ENCODE results near the gene HECTD2.
"Not testable (repeated sequence)": the region's sequence is repeated elsewhere in the genome, so short reads cannot be mapped to it uniquely, and the experiment has no call there.

HECTD2 gene

GRCh38 chr10:91412354-91413087, 2.4 kb downstream of the HECTD2 start:
- DNase-seq: peak; percentile 20

DNA sequence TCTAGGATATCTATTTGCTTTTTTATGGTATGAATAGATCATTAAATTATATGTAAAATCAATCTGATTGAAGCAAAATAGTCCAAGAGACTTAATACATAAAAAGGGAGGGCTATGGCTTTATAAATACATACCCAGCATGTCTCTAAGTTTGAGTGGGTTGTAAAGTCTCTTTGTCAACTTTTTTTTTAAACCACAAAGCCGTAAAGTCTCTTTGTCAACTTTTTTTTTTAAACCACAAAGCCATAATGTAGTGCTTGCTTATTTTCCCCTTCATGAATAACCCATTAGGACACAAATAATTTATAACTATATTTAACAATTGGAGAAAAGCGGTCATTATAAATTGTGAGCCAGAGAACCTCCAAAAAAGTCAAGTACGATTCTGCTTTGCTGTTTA, 5.7 kb downstream of the HECTD2 start:
- DNase-seq: no peak

DNA sequence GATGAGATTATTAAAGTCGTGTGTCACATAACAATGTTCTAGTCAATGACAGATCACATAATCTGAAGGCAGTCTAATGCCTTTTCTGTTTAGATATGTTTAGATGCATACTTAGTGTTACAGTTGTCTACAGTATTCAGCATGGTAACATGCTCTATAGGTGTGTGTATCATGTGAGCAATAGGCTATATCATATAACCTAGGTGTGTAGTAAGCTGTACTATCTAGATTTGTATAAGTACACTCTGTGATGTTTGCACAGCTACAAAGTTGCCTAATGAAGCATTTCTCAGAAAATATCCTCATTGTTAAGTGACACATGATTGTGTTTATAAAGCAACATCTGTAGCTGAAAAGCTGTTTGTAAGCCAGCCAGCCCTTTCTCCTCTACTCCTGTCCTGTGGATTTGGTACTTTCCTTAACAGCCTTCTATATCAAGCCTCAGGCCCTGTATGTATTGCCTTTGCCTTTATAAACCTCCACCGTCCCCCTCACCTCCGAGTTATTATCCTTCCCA, 6.3 kb downstream of the HECTD2 start:
- no peak for DNase-seq

DNA sequence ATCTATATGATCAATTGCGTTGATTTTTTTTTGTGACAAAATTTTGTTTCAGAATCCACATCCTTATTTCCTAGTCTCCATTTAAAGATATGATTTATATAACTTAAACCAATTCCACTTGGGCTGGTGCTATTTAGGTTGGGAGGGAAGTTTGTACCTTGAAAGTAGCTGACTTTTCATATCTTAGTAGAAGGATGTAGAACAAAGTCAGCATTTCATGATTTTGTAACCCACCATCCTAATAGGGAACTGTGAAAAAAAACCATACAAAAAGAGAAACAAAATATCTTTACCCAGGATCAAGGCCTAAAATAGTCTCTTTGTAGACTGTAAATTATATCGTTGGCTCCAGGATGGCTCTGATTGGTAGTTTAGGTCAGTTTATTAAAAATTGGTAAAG, 8.3 kb downstream of the HECTD2 start:
- no peak for DNase-seq

DNA sequence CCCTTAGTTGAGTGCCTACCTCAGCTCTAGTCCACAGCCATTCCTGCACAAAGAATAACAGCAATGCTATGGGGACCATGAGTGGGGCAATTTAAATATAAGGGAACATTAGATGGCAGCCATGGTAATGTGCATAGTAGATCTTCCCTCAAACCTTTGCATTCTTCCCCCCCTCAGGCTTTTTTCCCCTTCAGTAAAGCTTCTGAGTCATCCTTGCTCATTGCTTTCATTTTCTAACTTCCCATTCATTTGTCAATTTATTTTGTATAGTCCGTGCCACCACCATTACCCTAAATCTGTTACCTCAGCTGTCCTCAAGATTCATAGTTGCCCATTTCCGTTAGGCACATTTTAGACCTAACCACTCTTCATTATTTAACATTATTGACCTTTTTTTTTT, 10.7 kb downstream of the HECTD2 start:
- DNase-seq: no peak

- no peak for DNase-seq
These were observed 12.8 kb downstream of the HECTD2 start for GRCh38 chr10:91422915-91423314.

DNA sequence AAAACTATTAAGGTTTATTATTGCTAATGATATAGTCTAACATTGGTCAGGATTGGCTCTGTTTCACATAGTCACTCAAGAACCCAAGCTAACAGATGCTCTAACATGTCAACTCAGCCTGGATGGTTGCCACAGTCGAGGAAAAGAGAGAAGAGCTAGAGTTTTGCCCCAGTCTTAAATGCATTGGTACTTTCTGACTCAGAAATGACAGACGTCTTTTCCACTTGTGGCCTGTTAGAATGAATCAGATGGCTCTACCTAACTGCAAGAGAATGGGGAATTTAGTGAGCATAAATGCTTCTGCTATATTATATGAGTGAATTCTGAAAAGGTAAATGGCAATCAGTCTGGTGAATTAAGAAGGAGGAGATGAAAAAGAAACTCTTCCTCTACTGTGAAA, 13.9 kb downstream of the HECTD2 start:
- DNase-seq: no peak

DNA sequence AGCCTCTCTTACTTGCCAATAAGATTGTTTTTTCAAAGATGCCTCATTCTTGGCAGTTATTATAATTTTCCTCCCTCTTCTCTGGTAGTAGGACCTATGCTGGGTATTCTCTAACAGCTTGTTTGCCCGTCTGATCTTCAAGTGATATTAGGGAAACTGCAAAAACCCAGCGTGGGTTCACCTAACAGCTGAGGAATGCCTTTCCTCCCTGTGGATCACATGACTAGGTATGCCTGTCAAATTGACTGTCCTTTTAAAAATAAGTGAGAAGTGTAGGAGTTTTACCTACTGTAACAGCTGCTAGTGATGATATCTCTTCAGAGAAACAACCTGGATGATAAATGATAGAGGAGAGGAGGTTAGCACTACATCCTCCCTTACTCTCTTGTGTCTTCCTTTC, 22.0 kb downstream of the HECTD2 start:
- no peak for DNase-seq

DNA sequence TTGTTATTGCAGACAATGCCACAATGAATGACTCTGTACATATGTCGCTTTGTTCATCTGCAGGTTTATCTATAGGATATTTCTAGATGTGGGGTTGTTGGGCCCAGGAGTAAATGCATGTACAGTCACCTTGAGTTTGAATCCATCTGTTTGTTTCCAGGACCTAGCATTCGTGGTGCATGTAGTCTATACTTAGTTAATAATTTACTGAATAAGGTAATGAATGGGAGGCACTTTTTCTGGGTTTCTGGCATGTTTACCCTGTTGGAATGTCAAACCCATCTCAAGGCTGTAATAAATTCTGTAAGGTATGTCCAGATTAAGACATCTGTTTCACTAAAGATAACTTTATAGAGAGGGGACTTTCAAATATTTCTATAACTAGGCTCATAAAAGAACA, 23.5 kb downstream of the HECTD2 start:
- no peak for DNase-seq

GRCh38 chr10:91434041-91434440, 23.9 kb downstream of the HECTD2 start:
- no peak for DNase-seq

- DNase-seq: no peak
These were observed 25.1 kb downstream of the HECTD2 start for GRCh38 chr10:91435241-91435640.

GRCh38 chr10:91438228-91438627, 28.1 kb downstream of the HECTD2 start:
- not testable (repeated sequence) for DNase-seq

GRCh38 chr10:91444211-91445182, 34.4 kb downstream of the HECTD2 start:
- DNase-seq: no peak

DNA sequence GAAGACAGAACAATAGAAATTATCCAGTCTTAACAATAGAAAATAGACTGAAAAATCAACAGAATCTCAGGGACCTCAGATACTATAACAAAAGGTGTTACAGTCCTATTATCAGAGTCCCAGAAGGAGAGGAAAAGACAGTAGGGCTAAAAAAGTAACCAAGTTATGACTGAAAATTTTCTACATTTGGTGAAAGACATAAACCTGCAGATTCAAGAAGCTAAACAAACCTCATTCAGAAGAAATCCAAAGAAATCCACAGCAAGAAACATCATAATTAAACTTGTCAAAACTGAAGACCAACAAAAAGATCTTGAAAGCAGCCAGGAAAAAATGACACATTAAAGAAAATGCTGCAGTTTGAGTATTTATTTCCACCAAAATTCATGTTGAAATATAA, 41.9 kb downstream of the HECTD2 start:
- no peak for DNase-seq

GRCh38 chr10:91453535-91453934, 43.4 kb downstream of the HECTD2 start:
- no peak for DNase-seq

DNA sequence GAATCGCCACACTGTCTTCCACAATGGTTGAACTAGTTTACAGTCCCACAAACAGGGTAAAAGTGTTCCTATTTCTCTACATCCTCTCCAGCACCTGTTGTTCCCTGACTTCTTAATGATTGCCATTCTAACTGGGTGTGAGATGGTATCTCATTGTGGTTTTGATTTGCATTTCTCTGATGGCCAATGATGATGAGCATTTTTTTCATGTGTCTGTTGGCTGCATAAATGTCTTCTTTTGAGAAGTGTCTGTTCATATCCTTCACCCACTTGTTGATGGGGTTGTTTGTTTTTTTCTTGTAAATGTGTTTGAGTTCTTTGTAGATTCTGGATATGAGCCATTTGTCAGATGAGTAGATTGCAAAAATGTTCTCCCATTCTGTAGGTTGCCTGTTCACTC, 45.0 kb downstream of the HECTD2 start:
- DNase-seq: not testable (repeated sequence)

DNA sequence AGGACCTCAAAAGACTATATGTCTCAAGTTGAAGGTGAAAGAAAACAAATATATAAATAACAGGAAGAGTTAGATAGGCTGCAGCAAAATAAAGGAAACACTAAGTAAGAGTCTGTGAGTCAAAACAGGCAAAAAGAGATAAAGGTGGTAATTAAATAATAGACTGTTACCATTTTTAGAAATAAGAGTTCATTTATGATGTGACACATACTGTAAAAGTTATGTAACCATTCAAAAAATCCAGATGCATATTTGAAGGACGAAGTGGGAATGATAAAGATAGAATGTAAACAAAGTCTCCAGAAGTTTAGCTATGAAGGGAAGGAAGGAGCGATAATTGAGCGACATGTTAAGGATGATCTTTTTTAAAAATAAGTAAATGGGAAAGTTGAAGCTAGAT, 50.5 kb downstream of the HECTD2 start:
- DNase-seq: no peak

GRCh38 chr10:91462423-91462822, 52.3 kb downstream of the HECTD2 start:
- no peak for DNase-seq

DNA sequence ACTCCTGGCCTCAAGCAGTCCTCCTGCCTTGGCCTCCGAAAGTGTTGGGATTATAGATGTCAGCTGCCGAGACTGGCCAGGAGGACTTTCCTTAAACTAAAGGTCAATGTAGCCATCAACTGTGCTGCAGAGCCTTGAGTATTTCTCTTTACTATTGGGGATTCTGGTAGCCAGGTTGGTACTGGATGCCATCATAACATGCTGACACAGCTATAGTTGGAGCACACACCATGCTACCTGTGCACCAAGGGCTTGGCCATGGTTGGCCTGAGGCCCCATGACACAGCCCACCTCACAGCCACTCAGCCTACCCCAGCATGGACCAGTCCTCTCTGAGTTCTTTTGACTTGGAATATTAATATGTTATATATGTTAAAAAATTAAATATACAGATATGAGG, 54.4 kb downstream of the HECTD2 start:
- DNase-seq: no peak

DNA sequence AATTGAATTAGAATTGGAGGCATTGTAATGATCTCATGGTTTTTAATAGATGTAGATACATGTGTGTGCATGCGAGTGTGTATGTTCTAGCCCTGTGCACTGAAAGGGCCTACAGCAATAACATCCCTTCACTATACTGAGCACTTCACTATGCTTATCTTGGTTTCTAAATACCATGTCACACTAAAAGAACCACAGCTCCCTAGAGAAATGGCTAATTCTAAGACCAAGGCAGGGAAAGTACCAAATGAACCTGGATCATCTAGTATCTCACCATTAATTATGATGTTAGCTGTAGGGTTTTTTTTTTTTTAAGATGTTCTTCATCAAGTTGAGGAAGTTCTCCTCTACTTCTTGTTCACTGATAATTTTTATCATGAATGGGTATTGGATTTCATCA, 55.1 kb downstream of the HECTD2 start:
- DNase-seq: no peak

DNA sequence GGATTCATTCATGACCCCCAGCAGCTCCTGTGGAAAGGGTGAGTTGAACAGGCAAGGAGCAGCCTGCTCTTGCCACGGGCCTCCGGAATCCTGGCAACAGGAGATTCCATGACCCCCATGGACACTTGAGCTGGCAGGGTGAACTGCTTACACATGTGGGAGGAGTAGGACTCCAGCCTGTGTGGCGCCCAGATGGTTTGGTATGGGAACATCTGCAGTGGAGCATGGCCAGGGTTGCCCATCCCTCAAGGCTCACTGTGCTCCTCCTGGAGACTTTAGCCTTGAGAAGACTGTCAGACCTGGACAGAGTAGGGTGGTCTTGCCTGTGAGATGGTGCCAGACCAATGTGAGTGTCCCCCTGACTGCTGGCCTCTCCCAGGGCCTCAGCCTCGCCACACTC, 57.0 kb downstream of the HECTD2 start:
- no peak for DNase-seq

- DNase-seq: no peak
These were observed 61.5 kb downstream of the HECTD2 start for GRCh38 chr10:91471602-91472001.

DNA sequence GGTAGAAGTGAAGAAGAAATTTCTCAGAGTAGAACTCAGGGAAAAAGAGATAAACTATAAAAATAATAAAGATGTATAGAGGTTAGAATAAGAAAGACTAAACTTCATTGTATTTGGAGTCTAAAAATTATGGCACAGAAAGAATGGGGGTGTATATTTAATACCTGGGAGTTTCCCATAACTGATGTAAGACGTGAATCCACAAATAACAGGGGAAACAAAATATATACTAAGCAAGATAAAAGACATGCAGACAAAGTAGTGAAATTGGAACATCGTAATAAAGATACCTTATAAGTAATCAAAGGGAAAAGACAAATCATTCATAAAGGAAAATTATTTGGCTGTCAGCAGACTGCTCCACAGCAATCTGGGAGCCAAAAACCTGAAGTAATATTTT, 62.8 kb downstream of the HECTD2 start:
- no peak for DNase-seq

- DNase-seq: no peak
These were observed 63.9 kb downstream of the HECTD2 start for GRCh38 chr10:91474009-91474408.

Data from retina (tissue), 1 donor.